Ishikawa (cell line): ENCODE measurements around the gene GALNT7.
A peak's percentile ranks its signal among the peaks of the same experiment; 100 is the strongest.

Experiments
- CEBPB ChIP-seq: IDR thresholded peaks from 2 replicates; pipeline ENCODE4 v1.6.1; 2012
- CREB1 ChIP-seq: IDR thresholded peaks from 2 replicates; pipeline ENCODE4 v1.6.1; 2012; ENCODE audit warnings: low read depth
- EGR1 ChIP-seq: IDR thresholded peaks from 2 replicates; pipeline ENCODE4 v1.6.1; 2012
- EP300 ChIP-seq: IDR thresholded peaks from 2 replicates; pipeline ENCODE4 v1.6.1; 2012; ENCODE audit warnings: borderline replicate concordance
- FOXM1 ChIP-seq: IDR thresholded peaks from 2 replicates; pipeline ENCODE4 v1.6.1; 2012; ENCODE audit warnings: low read depth, borderline replicate concordance
- MAX ChIP-seq: IDR thresholded peaks from 2 replicates; pipeline ENCODE4 v1.6.1; 2012
- NFIC ChIP-seq: IDR thresholded peaks from 2 replicates; pipeline ENCODE4 v1.6.1; 2012
- RAD21 ChIP-seq: IDR thresholded peaks from 2 replicates; pipeline ENCODE4 v1.6.1; 2012; ENCODE audit warnings: low read depth
- REST ChIP-seq: IDR thresholded peaks from 2 replicates; pipeline ENCODE4 v1.6.1; 2012; ENCODE audit warnings: low read depth, mild to moderate bottlenecking
- TAF1 ChIP-seq: IDR thresholded peaks from 2 replicates; pipeline ENCODE4 v1.6.1; 2012; ENCODE audit warnings: low read depth, mild to moderate bottlenecking
- TCF12 ChIP-seq: IDR thresholded peaks from 2 replicates; pipeline ENCODE4 v1.6.1; 2012; ENCODE audit warnings: low read depth
- TEAD4 ChIP-seq: IDR thresholded peaks from 2 replicates; pipeline ENCODE4 v1.6.1; 2012
- USF1 ChIP-seq: IDR thresholded peaks from 2 replicates; pipeline ENCODE4 v1.6.1; 2012
- YY1 ChIP-seq: IDR thresholded peaks from 2 replicates; pipeline ENCODE4 v1.6.1; 2012; ENCODE audit warnings: low read depth
- ZBTB7A ChIP-seq: IDR thresholded peaks from 2 replicates; pipeline ENCODE4 v1.6.1; 2012; ENCODE audit warnings: low read depth

Gene GALNT7

GRCh38 chr4:173256825-173257224, 88.2 kb downstream of the GALNT7 start:
- TF ChIP-seq NFIC (no peak), REST (no peak), CEBPB (no peak), FOXM1 (no peak), USF1 (no peak), TCF12 (no peak), ZBTB7A (no peak)

GRCh38 chr4:173257732-173258717, 89.4 kb downstream of the GALNT7 start:
- TF ChIP-seq RAD21 (peak; percentile 92), EGR1 (no peak), CEBPB (no peak)

- TF ChIP-seq RAD21: no peak
- TF ChIP-seq EP300: no peak
- no peak for TF ChIP-seq MAX
- no peak for TF ChIP-seq USF1
- TF ChIP-seq ZBTB7A: no peak
- TF ChIP-seq TAF1: no peak
- TF ChIP-seq FOXM1: no peak
- TF ChIP-seq TCF12: no peak
- no peak for TF ChIP-seq YY1
- TF ChIP-seq EGR1: no peak
- TF ChIP-seq CREB1: no peak
- TF ChIP-seq REST: no peak
- TF ChIP-seq TEAD4: no peak
- TF ChIP-seq CEBPB: no peak
- TF ChIP-seq NFIC: no peak
Observed at GRCh38 chr4:173258866-173259265, 90.3 kb downstream of the GALNT7 start.

GRCh38 chr4:173259310-173259709, 90.7 kb downstream of the GALNT7 start:
- TF ChIP-seq MAX: no peak
- no peak for TF ChIP-seq CREB1

- TF ChIP-seq FOXM1 (no peak), CREB1 (no peak), EP300 (no peak), EGR1 (no peak), REST (no peak), YY1 (no peak), MAX (no peak), TEAD4 (no peak), NFIC (no peak), RAD21 (no peak), ZBTB7A (no peak), TAF1 (no peak), TCF12 (no peak), USF1 (no peak), CEBPB (no peak)
Observed at GRCh38 chr4:173261052-173261451, 92.4 kb downstream of the GALNT7 start.
